ENCODE data around the gene PIK3R4.

- TF ChIP-seq CTCF (IDR thresholded peaks at IDR 0.05): no peak
- TF ChIP-seq POLR2A (IDR thresholded peaks at IDR 0.05): no peak
Measured at GRCh38 chr3:130732501-130732900, 14.1 kb downstream of the PIK3R4 start.
